ENCODE data around the gene FAM83B.

FAM83B gene

DNA sequence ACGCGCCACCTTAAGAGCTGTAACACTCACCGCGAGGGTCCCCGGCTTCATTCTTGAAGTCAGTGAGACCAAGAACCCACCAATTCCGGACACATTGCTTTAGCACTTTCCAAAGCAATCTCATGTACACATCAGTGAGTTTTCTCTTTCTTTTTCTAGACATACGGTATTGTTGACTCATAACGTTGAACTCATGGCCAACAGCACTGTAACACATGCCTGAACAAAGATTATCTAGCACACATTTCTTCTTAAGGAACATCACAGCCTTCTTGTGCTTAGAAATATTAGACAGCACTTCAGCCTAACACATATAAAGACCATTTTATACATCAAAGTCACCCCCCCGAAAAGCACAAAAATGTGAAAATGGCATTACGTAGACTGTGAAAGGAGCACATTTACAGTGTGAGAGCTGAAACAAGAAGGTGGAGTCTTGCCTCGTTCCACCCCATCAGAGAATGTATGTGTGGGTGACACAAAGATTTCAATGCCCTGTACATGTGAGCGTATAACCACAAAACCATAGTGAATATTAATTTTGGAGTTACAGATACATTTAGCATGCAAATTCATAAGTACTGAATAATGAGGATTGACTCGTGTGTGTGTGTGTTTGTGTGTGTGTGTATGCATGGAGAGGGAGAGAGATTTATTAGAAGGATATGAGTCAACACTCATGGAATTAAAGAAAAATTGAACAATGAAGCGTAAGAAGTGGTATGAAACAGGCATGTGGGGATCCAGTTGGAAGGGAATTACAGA lies 134.1 kb downstream of the FAM83B start:
- no peak overlapping the region for H3K4me3 ChIP-seq (ENCODE audit: control insufficient read depth, low read depth, low read length)
- TF ChIP-seq, protein P1, sequence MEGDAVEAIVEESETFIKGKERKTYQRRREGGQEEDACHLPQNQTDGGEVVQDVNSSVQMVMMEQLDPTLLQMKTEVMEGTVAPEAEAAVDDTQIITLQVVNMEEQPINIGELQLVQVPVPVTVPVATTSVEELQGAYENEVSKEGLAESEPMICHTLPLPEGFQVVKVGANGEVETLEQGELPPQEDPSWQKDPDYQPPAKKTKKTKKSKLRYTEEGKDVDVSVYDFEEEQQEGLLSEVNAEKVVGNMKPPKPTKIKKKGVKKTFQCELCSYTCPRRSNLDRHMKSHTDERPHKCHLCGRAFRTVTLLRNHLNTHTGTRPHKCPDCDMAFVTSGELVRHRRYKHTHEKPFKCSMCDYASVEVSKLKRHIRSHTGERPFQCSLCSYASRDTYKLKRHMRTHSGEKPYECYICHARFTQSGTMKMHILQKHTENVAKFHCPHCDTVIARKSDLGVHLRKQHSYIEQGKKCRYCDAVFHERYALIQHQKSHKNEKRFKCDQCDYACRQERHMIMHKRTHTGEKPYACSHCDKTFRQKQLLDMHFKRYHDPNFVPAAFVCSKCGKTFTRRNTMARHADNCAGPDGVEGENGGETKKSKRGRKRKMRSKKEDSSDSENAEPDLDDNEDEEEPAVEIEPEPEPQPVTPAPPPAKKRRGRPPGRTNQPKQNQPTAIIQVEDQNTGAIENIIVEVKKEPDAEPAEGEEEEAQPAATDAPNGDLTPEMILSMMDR (IDR thresholded peaks at IDR 0.05; ENCODE audit: control insufficient read depth, insufficient read depth, low read depth, low read length, missing control alignments), result no peak
- peak; percentile 84 for DNase-seq (ENCODE audit: low read depth)

DNA sequence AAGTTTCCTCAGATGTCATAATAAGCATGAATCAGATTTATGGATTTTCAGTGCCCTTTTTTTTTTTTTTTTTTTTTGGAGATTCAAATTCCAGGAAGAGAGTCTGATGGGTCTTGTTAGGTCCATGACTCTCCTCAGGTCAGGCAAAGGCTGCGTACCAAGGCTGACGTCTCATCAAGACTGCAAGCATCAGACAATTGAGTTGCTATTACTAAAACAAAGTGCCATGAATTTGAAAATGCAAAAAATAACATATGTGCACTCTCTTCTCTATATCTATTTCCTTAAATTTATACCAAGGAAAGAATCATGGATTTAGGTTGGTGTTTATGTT lies 134.7 kb downstream of the FAM83B start:
- H3K4me3 ChIP-seq (ENCODE audit: control insufficient read depth, low read depth, low read length), result no peak overlapping the region
- no peak for DNase-seq (ENCODE audit: low read depth)
- TF ChIP-seq, protein P1 (IDR thresholded peaks at IDR 0.05; ENCODE audit: control insufficient read depth, insufficient read depth, low read depth, low read length, missing control alignments), result no peak

DNA sequence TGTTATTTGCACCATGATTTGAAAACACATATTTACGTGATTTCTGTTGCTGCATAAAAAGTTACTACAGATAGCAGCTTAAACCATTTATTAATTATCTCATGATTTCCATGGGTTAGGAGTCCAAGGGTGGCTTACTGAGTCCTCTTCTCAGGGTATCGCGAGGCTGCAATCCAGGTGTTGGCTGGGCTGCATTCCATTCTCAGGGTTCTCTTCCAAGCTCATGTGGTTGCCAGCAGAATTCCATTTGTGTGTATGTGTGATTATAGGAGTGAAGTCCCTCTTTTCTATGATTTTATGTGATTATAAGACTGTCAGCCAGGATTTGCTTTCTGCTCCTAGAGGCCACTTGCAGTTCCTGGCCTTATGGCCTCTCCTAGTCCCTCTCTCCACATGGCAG lies 135.1 kb downstream of the FAM83B start:
- H3K4me3 ChIP-seq (ENCODE audit: control insufficient read depth, low read depth, low read length), result no peak overlapping the region
- TF ChIP-seq, protein P1 (IDR thresholded peaks at IDR 0.05; ENCODE audit: control insufficient read depth, insufficient read depth, low read depth, low read length, missing control alignments), result no peak
- DNase-seq (ENCODE audit: low read depth), result no peak

DNA sequence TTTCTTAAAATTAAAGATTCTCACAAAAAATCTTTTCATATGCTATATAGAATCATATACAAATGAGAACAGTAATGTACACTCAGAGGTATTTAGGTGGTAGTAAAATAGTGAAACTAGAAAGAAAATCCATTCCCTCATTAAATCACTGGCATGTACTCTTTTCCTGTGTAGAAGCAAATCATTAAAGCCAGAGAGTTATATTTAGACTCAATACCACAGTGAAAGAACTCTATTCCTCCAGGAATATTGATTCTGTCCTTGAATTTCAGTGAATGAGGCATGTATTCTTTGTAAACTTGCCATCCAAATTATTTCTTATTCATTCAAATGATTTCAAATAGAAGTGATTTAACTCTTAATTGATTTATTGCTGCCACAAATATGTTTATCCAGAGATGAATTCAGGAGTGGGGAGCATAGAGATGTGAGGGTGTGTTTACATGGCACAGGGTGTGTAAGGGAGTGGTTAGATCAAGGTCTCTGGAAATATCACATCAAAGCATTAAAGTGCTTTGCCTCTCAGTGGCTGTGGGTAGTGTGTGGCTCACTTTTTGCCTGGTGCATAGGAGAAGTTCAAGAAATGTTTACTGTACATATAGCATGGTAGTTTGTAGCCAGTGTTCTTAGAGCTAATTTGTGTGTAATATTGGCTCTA lies 141.2 kb downstream of the FAM83B start:
- TF ChIP-seq, protein P1 (IDR thresholded peaks at IDR 0.05; ENCODE audit: control insufficient read depth, insufficient read depth, low read depth, low read length, missing control alignments), result no peak
- DNase-seq (ENCODE audit: low read depth), result no peak
- no peak overlapping the region for H3K4me3 ChIP-seq (ENCODE audit: control insufficient read depth, low read depth, low read length)

DNA sequence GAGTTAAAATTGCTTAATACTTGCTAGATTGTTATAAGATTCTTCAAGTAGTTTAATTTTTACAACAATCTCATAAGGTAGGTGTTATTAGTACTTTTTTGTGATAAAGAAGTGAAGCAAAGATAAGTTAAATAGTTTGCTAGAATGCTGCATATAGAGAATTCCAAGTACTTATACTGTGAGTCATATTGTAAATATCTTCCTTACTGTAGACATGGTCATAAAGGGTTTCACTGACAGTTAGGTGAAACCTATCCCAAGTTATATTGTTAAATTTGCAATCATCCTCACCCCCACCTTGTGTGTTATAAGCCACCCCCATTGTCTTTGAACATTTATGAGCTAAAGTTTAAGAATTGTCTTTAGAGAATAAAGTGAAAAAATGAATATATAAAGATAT lies 142.0 kb downstream of the FAM83B start:
- TF ChIP-seq, protein P1 (IDR thresholded peaks at IDR 0.05; ENCODE audit: control insufficient read depth, insufficient read depth, low read depth, low read length, missing control alignments), result no peak
- H3K4me3 ChIP-seq (ENCODE audit: control insufficient read depth, low read depth, low read length), result no peak overlapping the region
- DNase-seq (ENCODE audit: low read depth), result no peak

DNA sequence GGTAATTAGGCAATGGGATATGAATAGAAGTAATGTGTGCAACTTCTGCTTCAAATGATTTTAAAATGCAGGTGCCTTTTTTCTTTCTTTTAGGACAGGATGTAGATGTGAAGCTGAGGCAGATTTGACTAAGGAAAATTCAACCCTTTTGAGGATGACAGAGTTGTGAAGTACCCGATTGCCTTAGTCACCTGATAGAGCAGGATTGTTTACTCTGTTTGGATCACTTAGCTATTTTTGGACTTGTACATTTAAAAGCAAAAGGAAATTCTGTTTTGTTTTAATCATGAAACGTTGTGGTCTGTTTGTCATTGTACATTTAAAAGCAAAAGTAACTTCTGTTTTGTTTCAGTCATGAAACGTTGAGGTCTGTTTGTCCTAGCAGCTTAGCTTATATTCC lies 143.4 kb downstream of the FAM83B start:
- no peak overlapping the region for H3K4me3 ChIP-seq (ENCODE audit: control insufficient read depth, low read depth, low read length)
- TF ChIP-seq, protein P1 (IDR thresholded peaks at IDR 0.05; ENCODE audit: control insufficient read depth, insufficient read depth, low read depth, low read length, missing control alignments), result no peak
- no peak for DNase-seq (ENCODE audit: low read depth)
